ENCODE measurements around the gene MED26.

- TF ChIP-seq, protein P1, sequence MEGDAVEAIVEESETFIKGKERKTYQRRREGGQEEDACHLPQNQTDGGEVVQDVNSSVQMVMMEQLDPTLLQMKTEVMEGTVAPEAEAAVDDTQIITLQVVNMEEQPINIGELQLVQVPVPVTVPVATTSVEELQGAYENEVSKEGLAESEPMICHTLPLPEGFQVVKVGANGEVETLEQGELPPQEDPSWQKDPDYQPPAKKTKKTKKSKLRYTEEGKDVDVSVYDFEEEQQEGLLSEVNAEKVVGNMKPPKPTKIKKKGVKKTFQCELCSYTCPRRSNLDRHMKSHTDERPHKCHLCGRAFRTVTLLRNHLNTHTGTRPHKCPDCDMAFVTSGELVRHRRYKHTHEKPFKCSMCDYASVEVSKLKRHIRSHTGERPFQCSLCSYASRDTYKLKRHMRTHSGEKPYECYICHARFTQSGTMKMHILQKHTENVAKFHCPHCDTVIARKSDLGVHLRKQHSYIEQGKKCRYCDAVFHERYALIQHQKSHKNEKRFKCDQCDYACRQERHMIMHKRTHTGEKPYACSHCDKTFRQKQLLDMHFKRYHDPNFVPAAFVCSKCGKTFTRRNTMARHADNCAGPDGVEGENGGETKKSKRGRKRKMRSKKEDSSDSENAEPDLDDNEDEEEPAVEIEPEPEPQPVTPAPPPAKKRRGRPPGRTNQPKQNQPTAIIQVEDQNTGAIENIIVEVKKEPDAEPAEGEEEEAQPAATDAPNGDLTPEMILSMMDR (conservative IDR thresholded peaks at IDR 0.05; ENCODE audit: low read depth, low read length): no peak
- no peak for TF ChIP-seq EZH2 (IDR thresholded peaks at IDR 0.05; ENCODE audit: borderline replicate concordance, low read depth, low read length, poor library complexity, severe bottlenecking)
Observed at GRCh38 chr19:16620018-16620417, 8.0 kb downstream of the MED26 start.

All from A673 (cell line).